DOHH2 (cell line): Measurements from ENCODE around the gene OR3A3.

Experiments
- CTCF ChIP-seq: fragments of 200-600 bp; sonication (generic); IDR thresholded peaks from one replicate; pipeline ENCODE4 v1.5.1; 2014; ENCODE audit warnings: antibody characterized with exemption, mild to moderate bottlenecking, low read depth, low read length; ENCODE audit not compliant: poor library complexity, severe bottlenecking
- EZH2phosphoT487 ChIP-seq: fragments of 200-600 bp; sonication (generic); IDR thresholded peaks from 2 replicates; pipeline ENCODE4 v1.6.1; 2017; ENCODE audit warnings: borderline replicate concordance, mild to moderate bottlenecking, antibody characterized with exemption, low read length, moderate library complexity, mixed read lengths

GRCh38 chr17:3447625-3448024 lies 36.5 kb downstream of the OR3A3 start:
- TF ChIP-seq CTCF (peak; percentile 64), EZH2phosphoT487 (no peak)
